ENCODE results near the gene SIRT2.
"Not testable (repeated sequence)": the region's sequence is repeated elsewhere in the genome, so short reads cannot be mapped to it uniquely, and the experiment has no call there.

SIRT2 gene

GRCh38 chr19:38899447-38900201 is at the start of gene SIRT2, which contains the start of gene NFKBIB:
Gene SIRT2 (minus strand): TSS chr19:38899618. CDS start chr19:38899521, 97 bp downstream.
Gene NFKBIB (plus strand): TSS chr19:38899969. CDS start chr19:38900033, 64 bp downstream.
- peak; percentile 100 for DNase-seq

DNA sequence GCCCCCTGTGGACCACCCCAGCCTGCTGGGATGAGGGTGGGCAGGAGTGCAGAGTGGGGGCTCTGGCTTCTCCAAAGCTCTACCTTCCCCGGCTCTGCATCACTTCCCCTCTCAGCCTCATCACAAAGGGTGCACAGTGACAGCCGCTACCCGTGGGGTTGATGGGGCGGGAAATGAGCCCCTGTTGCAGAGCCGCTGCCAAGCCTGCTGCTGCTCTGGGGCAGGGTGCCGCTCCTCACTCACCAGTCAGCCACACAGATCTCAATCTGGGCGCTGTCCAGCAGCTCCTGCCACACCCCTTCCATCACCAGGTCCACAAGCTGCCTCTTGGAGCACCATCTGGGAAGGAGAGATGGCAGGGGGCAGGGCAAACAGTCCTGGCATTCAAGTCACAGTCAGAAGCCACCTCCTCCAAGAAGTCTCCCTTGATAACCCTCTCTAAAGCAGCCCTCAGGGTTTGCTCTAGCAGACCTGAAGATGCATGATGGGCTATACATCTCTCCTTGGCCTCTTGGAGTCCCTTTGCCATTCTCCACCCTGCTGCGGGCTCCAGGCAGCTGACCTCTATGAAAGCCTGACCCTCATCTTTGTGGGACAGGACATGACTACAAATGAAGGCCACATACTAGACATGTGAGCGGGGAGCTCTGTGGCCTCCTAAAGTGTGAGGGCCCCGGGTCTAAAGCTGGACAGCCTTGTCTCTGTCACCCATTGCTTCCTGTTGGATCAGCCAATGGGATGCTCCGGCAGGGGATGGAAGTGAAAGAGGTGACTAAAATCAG is 47.0 kb upstream of the SIRT2 start:
- DNase-seq: no peak

DNA sequence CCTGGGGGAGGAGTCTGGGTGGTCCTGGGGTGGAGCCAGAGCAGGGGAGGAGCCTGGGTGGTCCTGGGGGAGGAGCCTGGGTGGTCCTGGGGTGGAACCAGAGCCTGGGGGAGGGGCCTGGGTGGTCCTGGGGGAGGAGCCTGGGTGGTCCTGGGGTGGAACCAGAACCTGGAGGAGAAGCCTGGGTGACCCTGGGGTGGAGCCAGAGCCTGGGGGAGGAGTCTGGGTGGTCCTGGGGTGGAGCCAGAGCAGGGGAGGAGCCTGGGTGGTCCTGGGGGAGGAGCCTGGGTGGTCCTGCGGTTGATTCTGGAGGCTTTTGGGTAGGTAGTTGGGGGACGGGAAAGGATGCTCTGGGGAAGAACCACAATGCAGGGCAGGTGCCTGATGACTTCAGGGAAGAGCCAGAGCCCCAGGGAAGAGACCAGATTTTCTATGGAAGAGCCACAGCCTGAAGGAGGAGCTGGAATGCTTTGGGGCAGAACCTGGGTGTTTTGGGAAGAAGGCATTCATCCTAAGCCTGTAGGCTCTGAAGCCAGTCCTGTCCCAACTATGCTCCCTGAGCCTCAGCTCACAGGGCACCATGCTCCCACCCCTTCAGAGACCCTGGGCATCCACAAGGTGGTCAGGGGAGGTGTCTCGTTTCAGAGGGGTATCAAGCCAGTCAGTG is 46.3 kb upstream of the SIRT2 start:
- no peak for DNase-seq

DNA sequence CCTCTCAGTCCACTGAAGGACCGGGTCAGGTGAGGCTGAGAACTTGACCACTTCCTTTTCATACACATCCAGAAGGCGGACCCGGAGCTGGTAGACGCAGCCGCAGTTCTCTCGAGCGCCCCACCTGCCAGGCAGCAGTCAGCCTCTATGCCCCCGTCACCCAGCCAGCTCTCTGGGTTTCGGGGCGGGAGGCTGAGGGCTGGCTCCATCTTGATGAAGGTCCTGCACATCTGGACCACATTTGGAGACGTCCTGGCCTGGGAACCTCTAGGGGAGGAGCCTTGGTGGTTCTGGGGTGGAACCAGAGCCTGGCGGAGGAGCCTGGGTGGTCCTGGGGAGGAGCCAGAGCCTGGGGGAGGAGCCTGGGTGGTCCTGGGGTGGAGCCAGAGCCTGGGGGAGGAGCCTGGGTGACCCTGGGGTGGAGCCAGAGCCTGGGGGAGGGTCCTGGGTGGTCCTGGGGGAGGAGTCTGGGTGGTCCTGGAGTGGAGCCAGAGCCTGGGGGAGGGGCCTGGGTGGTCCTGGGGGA is 45.6 kb upstream of the SIRT2 start:
- DNase-seq: no peak

DNA sequence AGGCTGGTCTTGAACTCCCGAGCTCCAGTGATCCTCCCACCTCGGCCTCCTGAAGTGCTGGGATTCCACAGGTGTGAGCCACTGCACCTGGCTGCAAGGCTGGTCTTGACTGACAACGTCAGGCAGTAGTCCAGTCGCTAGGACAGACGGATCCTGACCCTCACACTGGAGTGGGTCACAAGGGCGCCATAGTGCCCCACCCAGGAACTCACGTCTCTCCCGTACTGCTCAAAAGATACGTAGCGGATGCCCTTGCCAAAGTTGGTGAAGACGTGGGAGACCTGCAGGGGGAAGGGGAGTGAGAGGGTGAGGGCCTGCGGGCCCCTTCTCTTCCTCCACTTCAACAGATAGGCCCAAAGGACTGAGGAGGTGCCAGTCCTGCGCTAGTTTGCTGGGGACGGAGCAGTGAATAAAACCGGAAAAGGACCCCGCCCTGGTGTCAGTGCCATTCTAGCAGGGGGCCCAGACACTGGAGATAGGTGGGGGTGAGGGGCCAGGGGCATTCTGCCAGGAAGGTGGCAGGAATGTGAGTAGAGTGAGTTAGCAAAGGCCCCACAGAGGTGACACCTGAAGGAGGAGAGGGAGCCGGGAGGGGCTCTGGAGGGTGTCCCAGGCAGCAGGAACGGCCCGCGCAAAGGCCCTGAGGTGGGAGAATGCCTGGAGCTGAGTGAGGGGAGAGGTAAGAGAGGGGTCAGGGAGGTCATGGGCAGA is 43.2 kb upstream of the SIRT2 start:
- DNase-seq: no peak

DNA sequence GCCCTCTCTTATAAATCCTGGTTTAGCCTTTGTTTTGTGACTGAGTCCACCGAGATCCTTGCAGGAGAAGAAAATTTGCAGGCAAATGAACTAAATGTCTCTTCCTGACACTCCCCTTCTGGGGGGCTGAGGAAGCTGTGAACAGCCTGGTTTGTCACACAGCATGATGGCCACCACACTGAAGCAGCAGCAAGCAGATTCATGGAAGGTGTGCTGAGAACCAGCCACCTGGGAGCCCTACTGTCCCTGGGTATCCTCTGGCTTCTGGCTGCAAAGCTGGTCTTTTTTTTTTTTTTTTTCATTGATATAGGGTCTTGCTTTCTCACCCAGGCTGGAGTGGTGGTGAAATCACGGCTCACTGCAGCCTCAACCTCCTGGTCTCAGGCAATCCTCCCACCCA is 42.6 kb upstream of the SIRT2 start:
- DNase-seq: no peak

DNA sequence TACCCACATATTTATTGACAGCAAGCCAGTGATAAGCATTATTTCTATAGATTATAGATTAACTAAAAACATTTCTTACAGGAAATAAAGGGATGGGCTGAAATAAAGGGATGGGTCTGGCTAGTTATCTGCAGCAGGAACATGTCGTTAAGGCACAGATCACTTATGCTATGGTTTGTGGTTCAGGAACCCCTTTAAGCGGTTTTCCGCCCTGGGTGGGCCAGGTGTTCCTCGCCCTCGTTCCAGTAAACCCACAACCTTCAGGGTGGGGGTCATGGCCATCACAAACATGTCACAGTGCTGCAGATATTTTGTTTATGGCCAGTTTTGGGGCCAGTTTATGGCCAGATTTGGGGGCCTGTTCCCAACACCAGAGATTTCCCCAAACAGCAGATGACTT is 42.0 kb upstream of the SIRT2 start:
- not testable (repeated sequence) for DNase-seq

GRCh38 chr19:38939957-38940356 is 40.5 kb upstream of the SIRT2 start:
- DNase-seq: no peak

GRCh38 chr19:38933544-38933943 is 34.1 kb upstream of the SIRT2 start:
- DNase-seq: no peak

DNA sequence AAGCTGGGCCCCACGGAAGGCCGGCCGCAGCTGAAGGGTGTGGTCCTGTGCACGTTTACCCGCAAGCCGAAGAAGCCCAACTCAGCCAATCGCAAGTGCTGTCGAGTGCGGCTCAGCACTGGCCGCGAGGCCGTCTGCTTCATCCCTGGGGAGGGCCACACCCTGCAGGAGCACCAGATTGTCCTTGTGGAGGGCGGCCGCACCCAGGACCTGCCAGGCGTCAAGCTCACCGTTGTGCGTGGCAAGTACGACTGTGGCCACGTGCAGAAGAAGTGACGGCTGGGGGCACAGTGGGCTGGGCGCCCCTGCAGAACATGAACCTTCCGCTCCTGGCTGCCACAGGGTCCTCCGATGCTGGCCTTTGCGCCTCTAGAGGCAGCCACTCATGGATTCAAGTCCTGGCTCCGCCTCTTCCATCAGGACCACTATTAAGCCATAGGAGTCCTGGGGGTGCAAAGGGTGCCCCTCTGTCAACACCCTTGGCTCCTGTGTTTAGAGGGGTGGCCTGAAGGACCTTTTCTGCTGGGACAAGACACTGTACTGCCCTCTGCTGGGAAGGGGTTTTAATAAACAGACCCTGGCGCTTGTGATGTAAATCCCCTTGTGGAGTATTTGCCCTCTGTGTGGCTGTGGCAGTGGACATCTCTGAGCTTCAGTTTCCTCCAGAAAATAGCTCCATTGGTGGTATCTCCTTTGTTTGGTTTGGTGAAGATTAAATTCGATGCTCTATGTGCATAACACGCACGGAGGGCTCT is 33.2 kb upstream of the SIRT2 start:
- no peak for DNase-seq

GRCh38 chr19:38931521-38931793 is 32.0 kb upstream of the SIRT2 start:
- no peak for DNase-seq

DNA sequence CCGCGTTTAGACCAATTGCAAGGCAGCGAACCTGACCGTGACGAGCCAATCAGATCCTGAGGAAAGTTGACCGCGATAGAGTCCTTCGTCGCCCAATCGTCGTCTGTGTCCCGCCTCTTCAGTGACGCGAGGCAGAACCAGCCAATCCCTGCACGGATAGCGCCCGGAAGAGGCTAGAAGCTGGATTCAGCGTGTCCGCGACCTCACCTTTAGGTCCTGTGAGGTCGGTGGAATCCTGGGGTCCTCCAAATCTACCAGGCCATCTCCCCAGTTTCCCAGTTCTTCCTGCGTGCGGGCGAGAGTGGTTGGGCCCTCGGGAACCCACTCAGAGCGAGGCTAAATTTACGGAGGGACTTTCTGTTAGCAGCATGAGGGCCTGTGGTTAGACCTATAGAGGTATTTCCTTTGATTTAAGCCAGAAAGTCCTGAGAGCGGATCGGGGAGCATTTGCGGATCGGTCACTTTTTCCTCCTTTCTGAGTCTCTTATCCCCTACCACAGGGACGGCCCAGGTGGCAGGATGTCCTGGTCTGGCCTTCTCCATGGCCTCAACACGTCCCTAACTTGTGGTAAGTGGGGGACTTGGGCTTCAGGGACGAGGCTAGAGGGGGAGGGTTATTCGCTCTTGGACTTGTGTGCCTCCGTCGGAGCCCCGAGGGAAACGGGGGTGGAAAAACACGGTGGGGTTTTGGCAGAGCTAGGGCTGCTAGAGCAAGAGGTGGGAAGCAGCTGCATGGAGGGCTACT is 31.5 kb upstream of the SIRT2 start, which contains the start of gene MRPS12:
Gene MRPS12, plus strand, starts transcription at position 169 of the 745 bp plus-strand sequence. Its CDS starts 351 bp downstream, at position 520.
- DNase-seq: peak; percentile 99

DNA sequence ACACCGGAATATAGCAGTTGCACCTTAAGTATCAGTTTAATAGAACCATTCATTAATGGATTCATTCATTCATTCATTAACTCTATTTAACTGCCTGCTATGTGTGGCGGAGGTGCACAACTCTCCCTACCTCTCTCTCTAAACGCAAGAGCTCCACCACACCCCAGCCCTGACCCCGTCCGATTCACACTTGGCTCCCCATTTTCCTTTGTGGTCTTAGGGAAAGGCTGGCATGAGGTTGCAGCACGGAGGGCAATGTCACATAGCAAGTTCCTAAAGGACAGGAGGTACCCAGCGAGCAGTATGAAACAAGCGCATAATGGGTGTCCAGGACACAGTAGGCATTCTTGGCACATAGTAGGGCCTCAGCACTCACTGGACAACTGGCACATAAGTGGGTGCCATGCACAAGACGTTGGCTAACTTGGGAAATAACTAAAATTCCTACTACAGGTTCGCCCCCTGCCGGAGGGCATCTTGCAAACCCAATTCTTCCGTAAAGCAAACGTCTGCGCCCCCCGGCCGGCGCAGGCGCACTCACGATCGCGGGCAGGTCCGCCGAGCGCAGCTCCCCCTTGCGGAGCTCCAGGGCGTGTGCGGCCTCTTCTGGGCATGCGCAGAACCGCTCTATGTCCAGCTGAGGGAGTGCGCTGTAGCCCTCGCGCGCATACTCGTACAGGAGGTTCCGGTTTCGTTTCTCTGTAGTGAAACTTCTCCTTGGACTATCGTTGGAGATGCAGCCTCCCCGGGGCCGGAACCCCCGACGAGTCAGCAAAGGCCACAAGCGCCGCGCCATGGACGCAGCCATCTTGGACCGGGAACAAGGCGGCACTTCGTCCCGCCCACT is 30.7 kb upstream of the SIRT2 start, which contains the start of gene SARS2:
Gene SARS2, minus strand, starts transcription at position 835 of the 847 bp plus-strand sequence. Its CDS starts 27 bp downstream, at position 808.
- DNase-seq: peak; percentile 97

DNA sequence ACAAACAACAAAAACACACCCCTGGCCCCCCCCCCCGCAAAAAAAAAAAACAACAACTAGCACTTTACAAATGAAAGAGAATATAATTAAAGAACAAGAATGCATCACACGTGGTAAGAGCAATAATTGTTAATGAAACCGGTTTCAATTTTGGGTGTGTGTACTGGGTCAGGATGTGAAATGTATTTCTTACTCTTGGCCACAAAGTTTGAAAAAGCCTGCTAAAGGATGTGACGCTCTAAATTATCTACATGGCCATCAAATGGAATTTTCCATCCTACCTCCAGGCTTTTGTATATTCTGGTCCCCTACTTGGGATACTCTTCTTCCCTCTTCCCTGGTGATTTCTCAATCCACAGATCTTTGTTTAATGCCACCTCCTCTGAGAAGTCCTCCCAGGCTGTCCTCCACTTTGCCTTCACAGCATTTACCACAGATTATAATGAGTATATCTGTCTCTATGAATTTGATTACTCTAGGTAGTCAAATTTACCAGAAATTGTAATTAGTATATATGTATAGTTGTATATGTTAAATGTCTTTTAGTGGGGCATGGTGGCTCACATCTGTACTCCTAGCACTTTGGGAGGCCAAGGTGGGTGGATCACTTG is 29.1 kb upstream of the SIRT2 start:
- DNase-seq: no peak

DNA sequence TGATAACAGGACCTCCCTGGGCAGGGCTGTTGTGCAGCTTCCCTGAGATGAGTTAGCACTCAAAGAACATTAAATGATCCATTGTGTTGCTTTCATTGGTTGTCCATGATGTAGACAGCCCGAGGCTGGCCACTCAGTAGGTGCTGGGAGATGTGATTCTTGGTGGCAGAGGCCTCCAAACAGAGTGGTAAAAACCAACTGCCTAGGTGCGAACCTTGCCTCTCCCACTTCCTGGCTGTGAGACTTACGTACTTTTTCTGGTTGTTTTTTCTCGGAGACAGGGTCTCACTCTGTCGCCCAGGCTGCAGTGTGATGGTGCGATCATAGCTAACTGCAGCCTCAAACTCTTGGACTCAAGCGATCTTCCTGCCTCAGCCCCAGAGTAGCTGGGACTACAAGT is 25.0 kb upstream of the SIRT2 start:
- DNase-seq: no peak

GRCh38 chr19:38922482-38922881 is 23.1 kb upstream of the SIRT2 start:
- DNase-seq: no peak

GRCh38 chr19:38921420-38922274 is 22.2 kb upstream of the SIRT2 start:
- DNase-seq: no peak

DNA sequence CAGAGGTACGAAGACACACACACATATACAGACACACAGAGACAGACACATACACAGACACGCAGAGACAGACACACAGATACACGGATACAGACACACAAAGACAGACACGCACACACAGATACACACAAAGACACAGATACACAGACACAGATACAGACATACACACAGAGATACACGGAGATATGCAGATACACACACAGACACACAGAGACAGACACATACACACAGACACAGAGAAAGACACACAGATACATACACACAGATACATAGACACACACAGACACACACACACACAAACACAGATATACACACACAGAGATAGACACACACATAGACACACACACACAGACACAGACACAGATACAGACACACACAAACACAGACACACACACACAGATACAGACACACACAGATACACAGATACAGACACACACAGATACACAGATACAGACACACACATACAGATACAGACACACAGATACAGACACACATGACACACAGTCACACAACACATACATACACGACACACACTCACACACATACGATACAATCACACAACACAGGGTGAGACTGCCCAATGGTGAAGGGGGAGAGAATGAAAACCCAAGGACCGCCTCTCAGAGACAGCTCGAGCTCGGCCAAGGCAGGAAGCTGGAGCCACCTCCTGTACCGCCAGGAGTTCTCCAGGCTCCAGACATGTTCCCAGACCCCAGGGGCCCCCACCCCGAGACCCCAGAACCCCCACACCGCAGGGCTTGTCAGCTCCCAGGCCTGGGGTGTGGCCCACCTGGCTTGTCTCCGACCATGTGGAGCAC is 21.4 kb upstream of the SIRT2 start:
- DNase-seq: no peak

All from midbrain (tissue), 1 donor.